NCI-H2107 treated with DMSO at 0.1 percent for 48 hours (cell line): Measurements from ENCODE around the gene KDM4B.
A peak's percentile ranks its signal among the peaks of the same experiment; 100 is the strongest.

Experiments used
- DNase-seq: peaks from one replicate; lab custom pipeline; 2025; ENCODE audit not compliant: unreplicated experiment; lab: John Stamatoyannopoulos, UW

KDM4B gene

DNA sequence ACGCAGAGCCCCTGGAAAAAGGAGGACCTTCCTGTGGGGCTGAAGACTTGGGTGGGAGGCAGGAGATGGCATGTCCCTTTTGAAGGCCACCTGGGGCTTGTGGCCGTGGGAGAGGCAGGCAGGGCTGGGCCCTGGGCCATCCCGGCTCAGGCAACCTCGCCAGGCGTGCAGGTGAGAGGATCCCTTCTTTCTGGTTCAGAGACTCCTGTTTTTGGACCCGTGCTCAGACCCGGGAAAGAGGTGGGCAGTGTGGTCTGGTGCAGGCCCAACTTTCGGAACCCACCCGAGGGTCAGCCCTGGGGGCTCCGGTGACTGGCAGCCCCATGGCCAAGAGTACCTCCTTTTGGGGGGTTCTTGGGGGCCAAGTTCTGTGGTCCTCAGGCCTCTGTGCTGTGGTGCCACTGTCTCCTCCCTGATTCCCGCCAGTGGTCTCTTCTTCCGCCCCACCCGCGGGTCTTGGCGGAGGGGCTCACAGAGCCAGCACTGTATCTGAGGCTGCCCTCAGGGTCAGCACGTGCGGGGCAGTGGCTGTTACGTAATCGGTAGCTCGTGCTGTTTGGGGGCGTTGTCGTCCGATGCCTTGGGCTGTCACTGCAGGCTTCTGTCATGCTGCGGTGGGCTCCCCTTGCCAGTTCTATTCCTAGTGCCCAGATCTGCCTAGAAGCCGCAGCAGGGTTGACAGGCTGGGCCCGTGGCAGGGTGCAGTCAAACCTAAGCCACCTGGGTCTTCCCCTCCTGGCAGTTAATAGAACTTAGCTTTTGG lies 42.7 kb downstream of the KDM4B start:
- no peak for DNase-seq

DNA sequence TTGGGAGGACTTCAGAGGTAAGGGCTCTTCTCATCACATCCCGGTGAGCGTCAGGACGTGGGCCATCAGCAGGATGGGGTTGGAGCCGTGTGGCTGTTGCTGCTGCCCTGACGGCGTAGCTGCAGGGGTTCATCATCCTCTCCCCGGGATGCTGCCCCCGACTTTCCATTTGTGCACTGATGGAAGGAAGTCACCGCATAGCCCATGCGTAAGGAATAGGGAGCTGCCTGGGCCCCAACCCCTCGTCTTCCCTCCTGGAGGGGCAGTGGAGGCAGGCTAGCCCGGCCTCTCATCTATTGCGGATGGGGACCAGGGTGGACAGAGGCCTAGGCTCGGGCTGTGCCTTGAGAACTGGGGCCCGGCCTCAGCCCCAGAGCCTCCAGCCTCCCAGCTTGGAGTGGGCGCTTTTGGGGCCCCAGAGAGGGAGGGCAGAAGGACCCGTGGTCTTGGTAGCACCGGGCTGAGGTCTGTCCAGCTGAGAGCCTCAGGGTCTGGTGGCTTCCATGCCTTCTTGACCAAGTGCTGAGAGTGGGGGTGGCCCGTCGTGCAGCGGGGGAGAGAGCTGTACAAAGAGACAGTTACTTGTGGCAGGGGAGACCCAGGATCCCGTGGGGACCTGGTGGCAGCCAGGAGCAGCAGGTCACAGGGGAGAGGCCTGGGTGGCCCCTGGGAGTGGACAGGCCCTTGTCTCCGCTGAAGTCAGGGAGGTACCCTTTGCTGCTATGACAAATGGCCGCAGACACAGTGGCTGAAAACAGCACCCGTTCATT lies 44.0 kb downstream of the KDM4B start:
- DNase-seq, result no peak

GRCh38 chr19:5013761-5014160 lies 44.8 kb downstream of the KDM4B start:
- DNase-seq, result no peak

DNA sequence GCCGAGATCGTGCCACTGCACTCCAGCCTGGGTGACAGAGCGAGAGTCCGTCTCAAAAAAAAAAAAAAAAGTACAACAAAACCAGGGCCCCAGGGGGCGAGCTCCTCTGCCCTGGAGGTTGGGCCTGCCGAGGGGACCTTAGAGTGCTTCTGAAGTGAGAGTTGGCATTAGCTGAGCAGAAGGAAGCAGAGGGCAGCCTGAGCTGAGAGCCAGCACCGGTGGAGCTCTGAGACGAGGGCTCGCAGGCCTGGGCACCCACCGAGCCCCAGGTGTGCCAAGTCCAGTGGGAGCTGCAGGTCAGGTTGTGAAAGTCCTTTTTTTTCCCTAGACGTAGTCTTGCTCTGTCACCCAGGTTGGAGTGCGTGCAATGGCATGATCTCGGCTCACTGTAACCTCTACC lies 46.0 kb downstream of the KDM4B start:
- no peak for DNase-seq

DNA sequence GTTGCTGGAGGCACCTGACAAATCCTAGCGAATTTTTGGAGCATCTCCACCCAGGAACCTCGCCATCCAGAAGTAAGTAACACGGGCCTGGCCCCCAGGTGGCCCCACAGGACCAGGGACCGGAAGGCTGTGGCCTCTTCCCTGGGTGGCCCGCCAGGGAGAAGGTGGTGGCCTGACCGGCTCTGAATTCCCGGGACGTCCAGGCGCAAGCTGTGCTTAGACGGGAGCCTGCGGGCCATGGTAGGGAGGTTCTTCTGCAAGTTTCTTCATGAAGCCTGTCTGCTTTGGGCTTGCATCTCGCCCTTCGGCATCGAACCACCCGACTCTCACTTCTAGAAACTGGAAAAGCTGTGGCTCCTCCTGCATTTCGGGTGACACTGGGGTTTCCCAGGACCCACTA lies 47.4 kb downstream of the KDM4B start:
- DNase-seq, result no peak

- DNase-seq, result no peak
Measured at GRCh38 chr19:5016781-5017180, 47.9 kb downstream of the KDM4B start.

DNA sequence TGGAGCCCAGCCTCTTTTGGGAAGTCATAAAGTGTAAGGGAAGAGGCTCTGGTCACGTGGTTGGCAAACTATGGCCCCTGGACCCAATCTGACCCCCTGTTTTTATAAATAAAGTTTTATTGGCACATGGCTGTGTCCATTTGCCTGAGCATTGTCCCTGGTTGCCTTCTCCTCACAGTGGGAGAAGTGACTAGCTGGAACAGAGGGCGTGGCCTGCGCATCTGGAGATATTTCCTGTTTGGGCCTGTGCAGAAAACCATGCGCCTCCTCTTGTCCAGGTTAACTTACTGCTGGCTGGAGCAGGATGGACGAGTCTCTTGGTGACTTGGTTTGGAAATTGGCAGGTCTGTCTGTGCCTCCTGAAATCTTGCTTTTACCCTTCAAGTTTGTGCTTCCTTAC lies 48.3 kb downstream of the KDM4B start:
- DNase-seq, result no peak

DNA sequence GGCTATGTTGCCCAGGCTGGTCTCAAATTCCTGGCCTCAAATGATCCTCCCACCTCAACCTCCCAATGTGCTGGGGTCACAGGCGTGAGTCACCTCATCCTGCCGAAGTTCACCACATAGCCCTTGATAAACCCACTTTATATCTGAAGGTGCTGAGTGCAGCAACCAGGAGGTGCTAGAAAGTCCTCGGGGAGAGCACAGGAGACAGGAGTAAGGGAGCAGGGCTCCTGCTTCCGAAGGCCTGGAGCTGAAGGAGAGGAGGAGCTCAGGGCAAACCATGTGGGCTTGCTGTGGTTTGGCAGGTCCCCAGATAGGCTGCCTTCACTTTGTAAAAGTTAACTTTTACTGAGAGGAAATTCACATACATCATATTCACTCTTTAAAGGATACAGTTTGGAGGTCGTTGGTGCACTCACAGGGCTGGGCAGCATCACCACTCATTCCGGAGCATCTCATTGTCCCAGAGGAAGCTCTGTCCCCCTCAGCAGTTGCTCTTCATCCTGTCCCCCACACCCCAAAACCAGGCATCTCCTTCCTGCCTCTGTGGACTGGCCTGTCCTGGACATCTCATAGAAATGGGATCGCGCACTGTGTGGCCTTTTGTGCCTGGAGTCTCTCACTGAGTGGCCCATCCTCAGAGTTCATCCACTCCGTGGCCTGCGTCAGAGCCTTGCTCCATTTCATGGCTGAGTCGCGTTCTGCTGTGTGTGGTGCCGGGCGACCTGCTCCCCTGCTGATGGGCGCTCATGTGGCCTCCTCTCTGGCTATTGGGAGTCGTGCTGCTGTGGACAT lies 49.5 kb downstream of the KDM4B start:
- DNase-seq, result no peak

GRCh38 chr19:5020368-5020767 lies 51.5 kb downstream of the KDM4B start:
- DNase-seq, result no peak

GRCh38 chr19:5021046-5021445 lies 52.1 kb downstream of the KDM4B start:
- DNase-seq, result no peak

- DNase-seq, result no peak
Measured at GRCh38 chr19:5022066-5022860, 53.4 kb downstream of the KDM4B start.

DNA sequence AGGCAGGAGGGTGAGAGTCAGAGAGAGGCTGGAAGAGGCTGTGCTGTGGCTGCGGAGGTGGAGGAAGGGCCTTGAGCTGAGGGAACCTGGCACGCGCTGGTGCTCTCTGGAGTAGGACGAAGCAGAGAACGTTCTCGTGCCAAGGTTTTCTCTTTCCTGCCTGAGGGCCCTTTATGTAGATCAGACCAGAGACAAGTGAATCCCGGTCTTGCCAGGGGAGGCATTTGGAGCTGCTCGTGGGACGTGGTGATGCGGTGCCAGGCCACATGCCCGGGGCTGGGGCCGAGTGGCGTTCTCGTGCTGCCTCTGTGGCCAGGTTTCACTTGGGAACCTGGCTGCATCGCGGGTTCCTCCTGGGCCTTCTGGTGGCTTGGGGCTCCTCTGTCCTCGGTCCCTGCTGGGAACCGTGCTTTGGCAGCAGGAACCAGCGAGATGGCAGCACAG lies 54.2 kb downstream of the KDM4B start:
- DNase-seq, result no peak

DNA sequence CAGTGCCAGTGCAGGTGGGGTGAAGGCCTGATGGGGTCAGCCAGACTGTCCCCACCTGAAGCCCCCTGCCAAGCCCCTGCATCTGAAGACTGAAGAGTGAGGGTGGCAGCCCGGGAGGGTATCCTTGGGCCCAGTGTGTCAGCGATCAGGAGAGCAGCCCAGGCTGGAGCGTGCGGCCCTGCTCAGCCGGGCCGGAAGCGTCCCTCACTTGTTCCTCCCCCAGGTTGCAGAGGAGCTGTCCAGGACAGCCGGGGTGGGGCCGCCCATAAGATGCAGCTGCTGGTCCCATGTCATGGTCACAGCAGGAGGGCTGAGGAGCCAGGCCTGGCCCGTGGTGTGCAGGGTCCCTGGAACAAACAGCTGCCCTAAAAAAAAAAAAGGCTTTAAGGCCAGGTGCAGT lies 55.4 kb downstream of the KDM4B start:
- DNase-seq, result no peak

DNA sequence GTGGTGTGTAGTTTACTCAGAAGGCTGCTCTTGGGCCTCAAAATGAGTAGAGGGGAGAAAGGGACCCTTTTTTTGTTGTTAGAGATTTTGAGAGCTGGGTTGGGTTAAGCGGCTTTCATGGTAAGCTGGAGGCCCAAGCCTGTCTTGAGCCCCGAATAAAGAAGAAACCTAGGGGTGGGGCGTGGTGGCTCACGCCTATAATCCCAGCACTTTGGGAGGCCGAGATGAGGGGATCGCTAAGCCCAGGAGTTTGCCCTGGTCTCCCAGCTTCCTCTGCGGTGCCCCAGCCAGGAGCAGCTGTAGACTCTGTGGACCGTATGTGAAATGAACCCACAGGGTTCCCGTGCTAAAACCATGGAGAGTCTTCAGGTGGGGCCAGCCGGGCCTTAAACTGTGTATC lies 56.1 kb downstream of the KDM4B start:
- no peak for DNase-seq

DNA sequence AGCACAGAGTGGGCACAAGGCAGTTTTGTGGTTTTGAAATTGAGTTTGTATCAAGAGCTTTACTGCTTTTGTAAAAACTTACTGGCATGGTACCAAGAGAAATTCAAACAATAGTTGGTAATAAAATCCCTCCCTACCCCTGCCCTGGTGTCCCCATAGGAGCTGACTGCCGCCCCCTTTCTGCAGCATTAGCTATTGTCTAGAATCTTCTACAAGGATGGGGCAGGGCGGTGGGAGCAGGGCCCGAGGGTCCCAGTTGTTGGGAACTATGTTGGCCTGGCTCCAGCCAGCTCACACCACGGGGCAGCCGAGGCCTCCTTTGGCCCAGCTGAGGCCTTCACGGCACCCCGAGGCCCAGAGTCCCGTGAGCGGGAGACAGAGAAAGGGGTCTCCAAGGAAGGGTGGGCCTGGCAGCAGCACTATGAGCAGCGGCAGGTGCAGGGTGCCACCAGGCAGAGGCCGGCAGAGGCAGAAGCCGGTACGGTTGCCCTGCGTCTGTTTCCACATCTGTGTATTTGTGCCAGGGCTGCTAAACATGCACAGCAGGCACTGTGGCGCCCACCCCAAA lies 57.9 kb downstream of the KDM4B start:
- DNase-seq, result no peak

DNA sequence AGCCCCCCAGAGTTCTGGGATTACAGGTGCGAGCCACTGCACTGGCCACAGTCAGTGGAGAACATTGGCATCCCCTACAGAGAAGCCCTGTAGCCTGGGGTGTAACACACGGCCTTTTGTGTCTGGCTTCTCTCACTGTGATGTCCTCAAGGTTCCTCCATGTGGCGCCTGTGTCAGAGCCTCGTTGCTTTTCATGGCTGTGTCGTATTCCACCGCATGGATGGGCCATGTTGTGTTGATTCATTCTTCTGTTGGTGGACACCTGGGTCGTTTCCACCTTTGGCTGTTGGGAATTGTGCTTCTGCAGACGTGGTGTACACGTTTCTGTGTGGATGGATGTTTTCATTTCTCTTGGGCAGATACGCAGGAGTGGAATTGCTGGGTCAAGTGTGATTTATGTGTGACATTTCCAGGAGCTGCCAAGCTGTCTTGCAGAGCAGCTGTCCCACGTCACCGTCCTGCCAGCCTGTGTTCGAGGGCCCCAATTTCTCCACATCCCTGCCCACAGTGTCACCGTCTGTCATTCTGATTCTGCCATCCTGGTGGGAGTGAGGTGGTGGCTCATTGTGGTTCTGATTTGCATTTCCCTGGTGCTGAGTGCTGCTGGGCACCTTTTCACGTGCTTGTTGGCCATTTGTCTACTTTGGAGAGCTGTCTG lies 59.4 kb downstream of the KDM4B start:
- DNase-seq, result no peak

GRCh38 chr19:5029596-5029995 lies 60.7 kb downstream of the KDM4B start:
- peak; percentile 40 for DNase-seq

- DNase-seq, result no peak
Measured at GRCh38 chr19:5030136-5030820, 61.4 kb downstream of the KDM4B start.

DNA sequence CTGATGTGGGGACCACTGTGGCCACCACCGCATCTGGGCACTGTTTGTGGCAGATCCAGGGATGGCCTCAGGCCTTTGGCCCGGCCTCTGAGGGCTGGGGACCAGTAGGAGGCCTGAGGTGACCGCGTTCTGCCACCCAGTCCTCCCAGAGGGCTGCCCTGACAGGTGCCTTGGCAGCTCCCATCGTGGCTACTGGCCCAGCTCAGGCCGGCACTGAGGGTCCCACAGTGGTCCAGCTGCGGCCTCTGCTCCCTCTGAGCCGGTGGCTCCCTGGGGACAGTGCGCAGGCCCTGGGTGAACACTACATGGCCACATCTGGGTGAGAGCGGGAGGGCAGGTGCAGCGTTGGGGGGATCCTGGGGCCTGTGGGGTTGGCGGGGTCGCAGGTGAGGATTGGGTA lies 61.9 kb downstream of the KDM4B start:
- DNase-seq, result no peak
